Measurements from ENCODE around the gene KAT2B.

The KAT2B gene

GRCh38 chr3:20101041-20101440 is 60.8 kb downstream of the KAT2B start:
- no peak for DNase-seq

DNA sequence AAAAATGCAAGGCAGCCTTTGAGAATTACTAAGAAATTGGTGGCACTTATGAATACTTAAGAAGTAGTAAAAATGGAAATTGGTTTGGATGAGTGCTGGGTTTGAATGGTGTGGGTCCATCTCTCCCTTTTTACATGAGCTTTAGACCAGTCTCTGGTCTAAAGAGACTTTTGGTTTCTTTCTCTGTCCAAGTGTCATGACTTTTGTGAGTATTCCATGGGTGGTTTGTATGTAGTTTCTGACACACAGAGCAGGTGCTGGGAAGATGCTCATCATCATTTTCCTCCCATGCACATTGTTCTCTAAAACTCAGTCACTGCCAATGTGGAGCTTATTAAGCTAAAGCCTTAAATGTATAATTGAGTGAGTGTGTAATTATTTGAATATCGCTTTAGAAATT is 63.5 kb downstream of the KAT2B start:
- no peak for DNase-seq

GRCh38 chr3:20104167-20104661 is 64.0 kb downstream of the KAT2B start:
- peak; percentile 12 for DNase-seq

GRCh38 chr3:20105513-20106280 is 65.5 kb downstream of the KAT2B start:
- DNase-seq: no peak

DNA sequence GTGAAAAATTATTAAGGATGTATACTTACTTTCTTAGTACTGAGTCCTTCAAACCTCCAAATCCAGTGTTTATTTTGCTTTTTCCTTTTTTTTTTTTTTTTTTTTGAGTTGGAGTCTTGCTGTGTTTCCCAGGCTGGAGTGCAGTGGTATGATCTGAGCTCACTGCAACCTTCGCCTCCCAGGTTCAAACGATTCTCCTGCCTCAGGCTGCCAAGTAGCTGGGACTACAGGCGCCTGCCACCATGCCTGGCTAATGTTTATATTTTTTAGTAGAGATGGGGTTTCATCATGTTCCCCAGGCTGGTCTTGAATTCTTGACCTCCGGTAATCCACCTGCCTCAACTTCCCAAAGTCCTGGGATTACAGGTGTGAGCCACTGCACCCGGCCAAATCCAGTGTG is 67.5 kb downstream of the KAT2B start:
- no peak for DNase-seq

DNA sequence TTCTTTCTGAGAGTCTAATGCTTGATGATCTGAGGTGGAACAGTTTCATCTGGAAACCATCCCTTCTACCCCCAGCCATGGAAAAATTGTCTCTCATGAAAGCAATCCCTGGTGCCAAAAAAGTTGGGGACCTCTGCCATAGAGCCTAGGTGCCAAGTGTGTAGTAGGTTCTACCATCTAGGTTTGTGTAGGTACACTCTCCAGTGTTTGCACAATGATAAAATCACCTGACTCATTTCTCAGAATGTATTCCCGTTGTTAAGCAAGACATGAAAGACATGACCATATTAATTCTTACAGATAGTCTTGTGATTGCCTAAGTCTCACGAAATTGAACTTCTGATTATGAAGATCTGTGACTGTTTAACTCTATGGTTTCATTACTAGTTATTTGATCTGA is 68.6 kb downstream of the KAT2B start:
- no peak for DNase-seq

- DNase-seq: no peak
Measured at GRCh38 chr3:20110826-20111225, 70.6 kb downstream of the KAT2B start.

DNA sequence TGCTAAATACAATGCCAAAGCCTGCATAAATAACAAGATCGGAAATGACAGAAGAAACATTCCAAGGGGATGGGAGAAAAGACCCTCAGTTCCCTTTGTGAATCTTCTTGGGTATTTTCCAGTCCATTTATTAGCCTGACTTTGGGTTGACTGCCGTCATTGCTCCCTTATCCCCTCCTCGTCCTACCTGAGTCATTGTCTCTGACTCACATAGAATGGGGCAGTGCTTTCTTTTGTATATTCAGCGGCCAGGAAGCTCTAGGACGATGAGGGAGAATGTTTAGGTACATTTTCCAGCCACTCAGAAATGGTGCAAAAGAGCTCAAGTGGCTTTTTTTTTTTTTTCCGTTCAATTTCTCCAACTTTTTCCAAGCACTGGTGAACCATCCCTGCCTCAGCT is 71.6 kb downstream of the KAT2B start:
- DNase-seq: no peak

DNA sequence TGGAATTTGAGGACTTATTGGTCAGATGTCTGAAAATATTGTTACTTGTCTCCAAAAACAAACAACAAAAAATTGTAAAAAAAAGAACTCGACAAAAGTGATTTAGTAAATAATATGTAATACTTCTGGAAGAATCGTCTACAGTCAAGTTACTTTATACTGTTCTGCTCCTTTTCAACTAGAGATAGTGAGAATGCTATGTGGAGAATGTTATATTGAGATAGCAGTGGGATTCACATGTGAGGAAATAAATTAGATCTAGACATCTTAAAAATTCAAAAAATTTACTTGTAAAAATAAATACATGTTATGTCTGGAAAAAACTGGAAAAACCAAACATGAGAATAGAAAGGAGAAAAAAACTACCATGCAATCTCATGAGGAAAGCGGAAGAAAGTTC is 80.8 kb downstream of the KAT2B start:
- DNase-seq: no peak

DNA sequence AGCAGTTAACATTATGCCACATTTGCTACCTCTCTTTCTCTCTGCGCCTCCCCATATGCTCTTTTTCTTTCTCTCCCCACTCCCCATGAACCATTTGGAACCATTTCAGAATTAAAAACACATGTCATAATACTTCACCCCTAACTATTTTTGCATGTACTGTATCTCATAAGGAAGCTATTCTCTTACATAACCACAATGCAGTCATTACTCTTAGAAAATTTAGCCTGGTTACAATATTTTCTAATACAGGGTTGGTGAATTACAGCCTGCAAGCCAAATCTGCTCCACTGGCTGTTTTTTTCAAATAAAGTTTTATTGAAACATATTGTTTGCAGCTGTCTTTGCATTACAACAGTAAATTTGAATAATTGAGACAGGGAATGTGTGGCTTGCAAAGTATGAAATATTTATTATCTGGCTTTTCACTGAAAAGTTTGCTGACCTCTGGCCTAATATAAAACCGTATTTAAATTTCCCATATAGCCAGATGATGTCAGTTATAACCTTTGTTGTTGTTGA is 82.9 kb downstream of the KAT2B start:
- DNase-seq: no peak

DNA sequence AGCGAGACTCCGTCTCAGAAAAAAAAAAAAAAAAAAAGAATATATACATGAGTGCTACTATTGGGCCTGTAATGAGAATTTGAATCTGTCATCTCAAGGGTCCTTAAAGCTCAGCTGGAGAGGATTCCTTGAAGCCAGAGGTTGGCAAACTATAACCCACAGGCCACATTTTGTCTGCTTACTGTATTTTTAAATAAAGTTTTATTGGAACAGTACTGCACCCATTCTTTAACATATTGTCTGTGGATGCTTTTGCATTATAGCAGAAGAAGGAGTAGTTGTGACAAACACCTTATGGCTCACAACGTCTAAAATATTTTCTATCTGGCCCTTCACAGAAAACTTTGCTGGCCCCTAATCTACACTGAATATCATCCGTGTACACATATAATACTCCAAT is 85.0 kb downstream of the KAT2B start:
- DNase-seq: no peak

DNA sequence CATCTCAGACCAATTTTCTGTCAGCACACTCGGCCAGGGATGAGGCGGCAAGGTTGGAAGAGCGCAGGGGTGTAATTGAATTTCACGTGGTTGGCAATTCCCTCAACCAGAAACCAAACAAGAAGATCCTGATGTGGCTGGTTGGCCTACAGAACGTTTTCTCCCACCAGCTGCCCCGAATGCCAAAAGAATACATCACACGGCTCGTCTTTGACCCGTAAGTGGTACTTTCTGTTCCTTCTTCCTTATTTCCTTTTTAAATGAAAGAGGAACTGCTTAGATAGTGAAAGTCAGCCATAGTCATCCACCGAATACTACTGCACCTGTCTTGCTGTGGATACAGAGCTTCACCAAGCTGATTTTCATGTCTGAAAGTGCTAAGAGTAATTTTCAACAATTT is 85.7 kb downstream of the KAT2B start:
- DNase-seq: peak; percentile 83

DNA sequence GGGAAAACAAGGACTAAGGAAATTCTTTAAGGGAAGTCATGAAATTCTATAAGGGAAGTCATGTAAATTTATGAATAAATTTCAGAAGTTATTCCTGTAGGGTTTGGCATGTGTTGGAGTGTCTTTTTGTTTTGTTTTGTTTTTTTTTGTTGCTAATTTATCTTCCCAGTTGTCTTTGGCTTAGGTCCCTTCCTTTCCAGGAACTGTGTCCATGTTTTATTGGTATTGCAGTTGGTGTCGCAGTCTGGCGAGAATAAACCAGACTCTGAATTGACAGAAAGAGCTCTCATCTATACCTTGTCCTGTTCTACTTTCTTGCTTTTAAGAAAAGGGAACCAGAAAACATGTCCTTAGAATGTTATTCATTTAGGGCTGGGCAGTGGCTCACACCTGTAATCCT is 88.1 kb downstream of the KAT2B start:
- DNase-seq: no peak

- no peak for DNase-seq
Measured at GRCh38 chr3:20130106-20130505, 89.9 kb downstream of the KAT2B start.

- DNase-seq: no peak
Measured at GRCh38 chr3:20136231-20136630, 96.0 kb downstream of the KAT2B start.

- DNase-seq: no peak
Measured at GRCh38 chr3:20137647-20138046, 97.4 kb downstream of the KAT2B start.

DNA sequence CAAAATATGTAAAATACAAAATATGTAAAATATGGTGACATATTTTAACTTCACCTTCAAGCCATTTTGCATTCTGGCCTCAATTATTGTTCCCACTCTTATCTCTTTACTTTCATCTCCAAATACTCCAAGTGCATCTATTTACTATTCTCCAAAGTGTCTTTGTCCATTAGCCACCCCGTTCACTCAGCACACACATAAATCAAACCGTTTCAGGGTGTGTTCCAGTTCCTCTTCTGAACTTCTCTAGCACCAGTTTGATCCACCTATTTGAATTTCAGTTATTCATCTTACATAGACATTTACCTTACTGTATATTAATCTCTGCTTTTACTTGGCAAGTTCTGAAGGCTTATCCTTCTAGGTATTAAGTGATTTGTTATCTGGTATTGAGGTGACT is 100.6 kb downstream of the KAT2B start:
- no peak for DNase-seq

DNA sequence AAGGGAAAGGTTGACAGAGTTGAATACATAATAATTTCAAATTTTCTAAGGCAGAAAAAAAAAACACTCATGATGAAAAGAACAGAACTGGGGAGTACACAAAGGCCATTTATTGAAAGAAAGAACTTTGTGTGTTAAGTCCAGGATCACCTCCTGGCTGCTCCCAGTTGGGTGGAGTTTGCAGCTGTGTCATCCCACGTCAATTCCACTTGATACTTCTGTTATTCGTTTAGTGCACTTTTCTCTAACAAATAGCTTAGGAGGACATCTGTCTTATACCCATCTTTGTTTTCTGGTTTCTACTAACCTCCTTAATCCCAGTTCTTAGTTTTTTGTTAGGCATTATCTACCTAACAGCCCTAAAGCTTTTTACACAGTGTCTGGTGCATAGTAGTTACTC is 101.1 kb downstream of the KAT2B start:
- DNase-seq: no peak

GRCh38 chr3:20141851-20142250 is 101.6 kb downstream of the KAT2B start:
- DNase-seq: no peak

GRCh38 chr3:20142517-20142916 is 102.3 kb downstream of the KAT2B start:
- no peak for DNase-seq

DNA sequence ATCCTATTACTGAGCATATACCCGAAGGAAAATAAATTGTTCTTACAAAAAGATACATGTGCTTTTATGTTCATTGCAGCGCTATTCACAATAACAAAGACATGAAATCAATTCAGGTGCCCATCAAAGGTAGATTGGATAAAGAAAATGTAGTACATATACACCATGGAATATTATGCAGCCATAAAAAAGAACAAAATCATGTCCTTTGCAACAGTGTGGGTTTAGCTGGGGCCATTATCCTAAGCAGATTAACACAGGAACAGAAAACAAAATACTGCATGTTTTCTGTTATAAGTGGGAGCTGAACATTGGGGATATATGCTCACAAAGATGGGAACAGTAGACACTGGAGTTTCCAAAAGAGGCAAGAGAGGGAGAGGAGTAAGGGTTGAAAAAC is 103.3 kb downstream of the KAT2B start:
- DNase-seq: no peak

DNA sequence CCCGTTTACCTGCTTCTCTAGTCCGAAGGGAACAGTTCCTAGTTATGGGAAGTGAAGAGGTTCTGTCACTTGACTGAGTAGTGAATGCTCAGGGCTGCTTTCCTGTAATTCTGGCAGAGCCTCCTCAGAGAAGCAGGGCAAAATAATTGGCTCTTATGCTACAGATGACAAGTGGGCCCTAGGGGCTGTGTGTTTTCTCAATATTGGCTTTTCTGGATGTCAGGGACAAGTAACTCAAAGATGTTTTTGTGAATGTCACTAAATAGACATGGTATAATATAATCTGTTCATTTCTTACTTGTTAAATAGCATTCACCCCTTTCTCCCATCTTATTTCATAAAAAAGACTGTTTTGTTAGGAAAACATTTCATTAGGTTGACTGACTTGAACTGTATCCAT is 105.6 kb downstream of the KAT2B start:
- no peak for DNase-seq

DNA sequence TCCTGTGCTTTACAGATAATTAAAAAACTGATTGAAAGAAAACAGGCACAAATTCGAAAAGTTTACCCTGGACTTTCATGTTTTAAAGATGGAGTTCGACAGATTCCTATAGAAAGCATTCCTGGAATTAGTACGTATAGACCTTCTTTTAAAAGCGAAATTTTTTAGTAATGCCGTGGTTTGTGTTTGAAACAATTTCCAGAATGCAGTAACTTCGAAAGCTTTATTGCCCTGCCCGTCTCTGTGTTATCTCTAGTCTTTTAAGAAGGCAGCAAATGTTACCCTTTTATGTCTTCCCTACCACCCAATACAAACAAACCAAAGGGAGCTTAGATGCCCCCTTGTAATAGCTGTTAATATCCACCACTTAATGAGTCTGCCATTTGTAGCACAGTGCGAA is 106.1 kb downstream of the KAT2B start:
- DNase-seq: no peak

DNA sequence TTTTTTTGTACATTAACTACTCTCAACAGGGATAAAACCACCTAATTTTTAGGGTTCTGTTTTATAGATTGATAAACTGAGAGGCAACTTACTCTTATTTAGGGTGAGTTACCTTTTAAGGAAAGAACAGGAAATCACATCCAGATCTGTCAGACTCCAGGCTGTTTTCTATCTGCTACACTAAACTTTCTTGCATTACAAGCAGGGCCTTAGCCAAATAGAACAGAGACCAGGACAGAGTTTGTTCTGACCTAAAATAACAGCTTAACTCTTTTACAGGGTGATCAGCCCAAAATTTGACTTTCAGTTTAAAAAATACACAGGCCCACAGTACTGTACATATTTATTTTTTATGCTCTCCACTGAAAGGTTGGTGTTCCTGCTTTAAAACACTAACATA is 107.1 kb downstream of the KAT2B start:
- DNase-seq: no peak

DNA sequence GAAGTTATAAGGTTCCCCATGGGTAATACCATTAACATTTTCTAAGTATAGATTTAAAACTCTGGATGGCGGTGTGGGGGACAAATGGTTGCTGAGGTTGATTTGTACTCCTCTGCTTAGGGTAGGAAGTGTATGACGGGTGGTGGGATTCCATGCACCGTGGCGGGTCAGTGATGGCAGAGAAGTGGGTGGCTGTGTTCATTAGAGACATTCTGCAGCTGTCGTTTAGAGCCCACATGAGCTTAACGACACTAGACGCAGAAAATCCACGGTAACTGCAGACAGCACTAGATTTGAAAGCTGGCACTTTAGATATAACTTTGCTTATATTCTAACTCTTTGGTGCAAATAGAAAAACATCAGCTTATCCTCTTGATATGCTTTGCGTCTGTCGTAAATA is 108.2 kb downstream of the KAT2B start:
- no peak for DNase-seq
